Esophagus muscularis mucosa (tissue), 3 donors: ENCODE data around the gene PDE4D.

Experiments
- CTCF ChIP-seq, 3 experiments: fragments of 200-600 bp in 2 of 3; fragments of 450-650 bp in 1 of 3; sonication (generic) in 2 of 3; IDR thresholded peaks; one replicate each; pipeline ENCODE4 v1.5.1; 2017 to 2019; ENCODE audit warnings: antibody characterized with exemption in 3 of 3, mild to moderate bottlenecking in 2 of 3, moderate library complexity in 1 of 3
- POLR2A ChIP-seq: fragments of 450-650 bp; IDR thresholded peaks from one replicate; pipeline ENCODE4 v1.6.1; 2017; ENCODE audit warnings: antibody characterized with exemption, moderate library complexity, mild to moderate bottlenecking, low read depth

- TF ChIP-seq CTCF (IDR thresholded peaks at IDR 0.05) (no peak), POLR2A (no peak)
These were observed 655.2 kb downstream of the PDE4D start for GRCh38 chr5:59238126-59238902.
